IPS-18a (cell line): ENCODE data around the gene ASB1.

Source experiments
- H3K27ac ChIP-seq: one replicate; pipeline ENCODE4 v1.5.1; 2013; ENCODE audit warnings: low read length
- H3K27me3 ChIP-seq: one replicate; pipeline ENCODE4 v1.6.1; 2013; ENCODE audit warnings: mild to moderate bottlenecking, low read length; ENCODE audit not compliant: control insufficient read depth, insufficient read depth
- H3K36me3 ChIP-seq: one replicate; pipeline ENCODE4 v1.6.1; 2013; ENCODE audit warnings: low read depth, low read length; ENCODE audit not compliant: control insufficient read depth
- H3K4me1 ChIP-seq: one replicate; pipeline ENCODE4 v1.6.1; 2013; ENCODE audit warnings: low read depth, low read length; ENCODE audit not compliant: control insufficient read depth
- H3K4me3 ChIP-seq: one replicate; pipeline ENCODE4 v1.5.1; 2013; ENCODE audit warnings: low read length
- H3K9ac ChIP-seq: one replicate; pipeline ENCODE4 v1.6.1; 2013; ENCODE audit warnings: mild to moderate bottlenecking, low read length, moderate library complexity
- H3K9me3 ChIP-seq: one replicate; pipeline ENCODE4 v1.6.1; 2013; ENCODE audit warnings: low read depth, low read length; ENCODE audit not compliant: control insufficient read depth

Gene ASB1

DNA sequence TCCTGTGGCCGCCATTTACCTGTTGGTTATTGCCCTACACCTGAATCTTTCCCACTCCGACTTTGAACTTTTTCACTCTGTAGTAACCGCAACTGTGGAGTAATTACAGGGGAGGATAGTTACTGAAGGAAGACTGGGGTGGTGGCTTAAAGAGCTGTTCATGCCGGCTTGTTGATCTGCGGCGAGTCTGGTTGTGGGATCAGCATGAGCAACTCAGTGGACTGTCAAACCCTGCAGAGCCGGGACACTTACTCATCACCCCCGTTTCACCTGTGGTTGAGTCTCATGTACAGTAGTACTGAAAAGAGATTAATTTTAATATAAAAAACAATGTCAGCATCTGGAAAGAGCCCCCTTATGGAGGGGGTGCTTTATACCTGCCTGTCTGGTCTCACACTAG, 2.1 kb downstream of the ASB1 start:
- H3K27ac ChIP-seq = no peak overlapping the region
- H3K4me3 ChIP-seq = no peak overlapping the region
- H3K9me3 ChIP-seq = no peaks in the 10 kb centered on the region

DNA sequence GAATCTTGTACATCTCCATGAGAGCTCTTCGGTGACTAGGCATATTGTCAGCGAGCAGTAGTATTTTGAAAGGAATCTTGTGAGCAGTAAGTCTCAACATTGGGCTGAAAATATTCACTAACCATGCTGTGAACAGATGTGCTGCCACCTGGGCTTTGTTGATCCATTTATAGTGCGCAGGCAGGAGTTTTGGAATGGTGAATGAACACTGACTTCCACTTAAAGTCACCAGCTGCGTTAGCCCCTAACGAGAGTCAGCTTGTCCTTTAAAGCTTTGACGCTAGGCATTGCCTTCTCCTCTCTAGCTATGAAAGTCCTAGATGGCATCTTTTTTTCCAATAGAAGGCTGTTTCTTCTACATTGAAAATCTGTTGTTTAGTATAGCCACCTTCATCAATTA, 4.1 kb downstream of the ASB1 start:
- H3K9me3 ChIP-seq = no peaks in the 10 kb centered on the region
- H3K27ac ChIP-seq = no peak overlapping the region
- H3K4me3 ChIP-seq = no peak overlapping the region
- H3K27me3 ChIP-seq = no peaks in the 10 kb centered on the region
- peaks cover 25% of the 10 kb centered on the region for H3K36me3 ChIP-seq
- H3K4me1 ChIP-seq = peaks cover 9% of the 10 kb centered on the region
- H3K9ac ChIP-seq = no peak overlapping the region

More for the DNA sequence above, 2.1 kb downstream of the ASB1 start:
- Histone ChIP-seq H3K9ac (no peak overlapping the region), H3K36me3 (peaks cover 7% of the 10 kb centered on the region), H3K4me1 (peaks cover 9% of the 10 kb centered on the region), H3K27me3 (no peaks in the 10 kb centered on the region)

DNA sequence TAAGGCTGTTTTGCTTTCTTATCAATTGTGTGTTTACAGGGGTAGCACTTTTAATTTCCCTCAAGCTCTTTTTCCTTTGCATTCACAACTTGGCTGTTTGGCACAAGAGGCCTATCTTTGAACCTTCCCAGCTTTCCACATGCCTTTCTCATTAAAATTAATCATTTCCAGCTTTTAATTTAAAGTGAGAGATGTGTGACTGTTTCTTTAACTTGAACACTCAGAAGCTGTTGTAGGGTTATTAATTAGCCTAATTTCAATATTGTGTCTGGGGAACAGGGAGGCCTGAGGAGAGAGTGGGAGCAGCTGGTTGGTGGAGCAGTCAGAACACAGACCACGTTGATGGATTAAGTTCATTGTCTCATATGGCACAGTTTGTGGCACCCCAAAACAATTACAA, 4.7 kb downstream of the ASB1 start:
- peaks cover 25% of the 10 kb centered on the region for H3K36me3 ChIP-seq
- H3K9me3 ChIP-seq = no peaks in the 10 kb centered on the region
- no peaks in the 10 kb centered on the region for H3K27me3 ChIP-seq
- H3K4me3 ChIP-seq = no peak overlapping the region
- no peak overlapping the region for H3K9ac ChIP-seq
- H3K4me1 ChIP-seq = peaks cover 5% of the 10 kb centered on the region
- H3K27ac ChIP-seq = no peak overlapping the region

DNA sequence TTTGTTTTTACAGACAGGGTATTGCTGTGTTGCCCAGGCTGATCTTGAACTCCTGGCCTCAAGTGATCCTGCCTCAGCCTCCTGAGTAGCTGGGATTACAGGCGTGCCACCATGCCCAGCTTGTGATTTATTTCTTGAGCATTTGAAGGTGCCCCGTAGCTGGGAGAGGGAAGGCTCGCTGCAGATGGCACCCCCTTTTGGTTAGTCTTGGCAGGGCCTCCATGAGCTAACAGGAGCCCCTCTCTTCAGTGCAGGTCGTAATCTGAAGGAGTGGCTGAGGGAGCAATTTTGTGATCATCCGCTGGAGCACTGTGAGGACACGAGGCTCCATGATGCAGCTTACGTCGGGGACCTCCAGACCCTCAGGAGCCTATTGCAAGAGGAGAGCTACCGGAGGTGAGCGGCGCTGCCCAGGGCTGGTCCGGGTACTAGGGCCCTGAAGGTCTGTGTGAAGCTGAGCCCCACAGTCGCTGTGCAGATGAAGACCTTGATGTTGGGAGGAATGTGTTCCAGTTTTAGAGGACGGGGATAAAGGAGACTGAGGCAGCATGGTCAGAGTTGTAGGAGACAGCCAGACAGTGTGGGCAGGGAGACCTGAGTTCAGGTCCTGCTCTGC, 6.7 kb downstream of the ASB1 start:
- no peaks in the 10 kb centered on the region for H3K9me3 ChIP-seq
- H3K27me3 ChIP-seq = no peaks in the 10 kb centered on the region
- H3K4me1 ChIP-seq = no peaks in the 10 kb centered on the region
- peaks cover 30% of the 10 kb centered on the region for H3K36me3 ChIP-seq
- H3K4me3 ChIP-seq = no peak overlapping the region
- no peak overlapping the region for H3K9ac ChIP-seq
- no peak overlapping the region for H3K27ac ChIP-seq

DNA sequence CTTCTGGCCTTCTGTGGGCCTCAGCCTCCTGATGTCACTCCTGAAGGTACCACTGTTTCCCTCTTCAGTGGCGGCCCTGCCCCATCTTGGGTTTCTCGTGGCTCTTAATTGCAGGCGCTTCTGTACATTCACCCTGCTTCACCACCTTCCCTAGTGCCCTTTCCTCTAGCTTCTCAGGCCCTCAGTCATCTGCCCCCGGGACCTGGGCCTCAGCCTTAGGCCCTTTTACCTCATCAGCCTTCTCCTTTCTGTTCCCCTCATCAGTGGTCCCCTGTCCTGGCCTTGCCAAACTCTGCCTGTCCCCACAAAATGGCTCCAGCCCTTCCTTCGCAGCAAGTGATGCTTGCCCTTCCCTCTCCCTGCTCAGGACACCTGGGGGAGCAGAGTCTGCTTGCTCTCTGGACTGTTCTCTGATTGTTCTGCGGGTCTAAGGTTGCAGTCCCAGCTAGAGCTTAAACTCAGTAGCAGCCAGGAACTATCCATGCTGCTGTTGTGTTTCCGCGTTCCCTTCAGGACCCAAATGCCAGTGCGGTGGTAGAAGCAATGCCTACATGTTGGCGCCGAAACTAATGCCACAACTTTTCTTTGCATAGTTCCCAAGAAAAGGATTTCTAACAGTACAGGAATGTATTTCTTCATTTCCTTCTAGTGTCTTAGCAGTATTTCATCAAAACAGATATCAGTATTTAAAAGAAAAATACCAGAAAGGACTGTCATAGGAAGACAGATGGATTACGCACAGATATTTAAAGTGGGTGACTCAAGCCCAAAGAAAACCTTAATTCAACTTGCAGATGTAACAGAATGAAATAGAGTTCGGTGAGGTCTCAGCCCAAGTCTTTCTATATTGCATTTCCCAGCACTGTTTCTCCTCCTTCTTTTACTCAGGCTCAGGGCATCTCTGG, 7.5 kb downstream of the ASB1 start:
- H3K4me1 ChIP-seq = no peaks in the 10 kb centered on the region
- H3K36me3 ChIP-seq = peaks cover 37% of the 10 kb centered on the region
- no peak overlapping the region for H3K27ac ChIP-seq
- no peak overlapping the region for H3K4me3 ChIP-seq
- no peak overlapping the region for H3K9ac ChIP-seq
- H3K27me3 ChIP-seq = no peaks in the 10 kb centered on the region
- H3K9me3 ChIP-seq = no peaks in the 10 kb centered on the region

DNA sequence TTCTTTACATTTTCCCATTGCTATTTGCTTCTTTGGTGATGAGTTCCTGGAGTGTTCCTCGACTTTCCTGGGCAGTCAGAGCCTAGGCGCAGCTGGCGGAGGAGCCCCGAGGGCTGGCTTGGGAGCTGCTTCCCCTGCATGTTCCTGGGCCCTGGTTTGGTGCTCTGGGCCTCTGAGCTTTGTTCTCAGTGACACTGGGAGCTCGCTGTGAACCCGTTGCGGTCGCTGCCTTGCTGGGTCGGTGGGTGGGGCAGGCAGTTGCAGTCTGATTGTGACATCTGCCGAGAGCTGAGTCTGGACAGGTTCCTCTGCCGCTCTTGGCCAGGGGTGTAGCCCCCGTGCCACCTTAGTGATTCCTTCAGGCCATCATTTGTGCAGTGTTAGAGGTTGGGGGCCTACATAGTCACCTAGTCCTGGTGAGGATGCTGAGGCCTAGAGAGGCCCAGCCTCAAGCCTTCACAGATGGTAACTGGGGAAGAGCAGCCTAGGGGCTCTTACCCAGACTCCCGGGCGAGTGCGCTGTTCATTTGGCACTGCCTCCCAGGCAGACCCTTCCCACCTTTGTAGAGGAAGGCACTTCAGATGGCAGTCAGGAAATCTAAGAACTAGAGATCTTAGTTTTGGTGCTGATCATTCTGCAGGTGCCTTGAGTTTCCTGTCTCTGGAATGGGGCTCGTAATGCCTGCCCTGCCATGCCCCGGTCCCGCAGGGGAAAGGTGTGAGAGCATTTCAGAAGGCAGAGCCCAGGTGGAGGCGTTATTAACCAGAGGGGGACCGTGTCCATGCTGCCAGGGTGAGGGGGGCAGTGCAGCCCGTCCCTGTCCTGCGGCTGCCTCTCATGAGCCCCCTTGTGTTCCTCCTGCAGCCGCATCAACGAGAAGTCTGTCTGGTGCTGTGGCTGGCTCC, 8.4 kb downstream of the ASB1 start:
- H3K4me3 ChIP-seq = no peak overlapping the region
- H3K4me1 ChIP-seq = no peaks in the 10 kb centered on the region
- H3K9ac ChIP-seq = no peak overlapping the region
- H3K27ac ChIP-seq = no peak overlapping the region
- H3K9me3 ChIP-seq = no peaks in the 10 kb centered on the region
- H3K27me3 ChIP-seq = no peaks in the 10 kb centered on the region
- peaks cover 40% of the 10 kb centered on the region for H3K36me3 ChIP-seq

DNA sequence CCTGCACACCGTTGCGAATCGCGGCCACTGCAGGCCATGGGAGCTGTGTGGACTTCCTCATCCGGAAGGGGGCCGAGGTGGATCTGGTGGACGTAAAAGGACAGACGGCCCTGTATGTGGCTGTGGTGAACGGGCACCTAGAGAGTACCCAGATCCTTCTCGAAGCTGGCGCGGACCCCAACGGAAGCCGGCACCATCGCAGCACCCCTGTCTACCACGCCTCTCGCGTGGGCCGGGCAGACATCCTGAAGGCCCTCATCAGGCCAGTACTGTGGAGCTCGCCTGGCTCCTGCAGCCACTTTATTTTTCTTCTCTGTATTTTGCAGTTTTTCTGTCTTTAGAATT, 9.0 kb downstream of the ASB1 start:
- H3K9ac ChIP-seq = no peak overlapping the region
- no peak overlapping the region for H3K27ac ChIP-seq
- no peaks in the 10 kb centered on the region for H3K9me3 ChIP-seq
- peaks cover 44% of the 10 kb centered on the region for H3K36me3 ChIP-seq
- no peaks in the 10 kb centered on the region for H3K27me3 ChIP-seq
- no peak overlapping the region for H3K4me3 ChIP-seq
- no peaks in the 10 kb centered on the region for H3K4me1 ChIP-seq

DNA sequence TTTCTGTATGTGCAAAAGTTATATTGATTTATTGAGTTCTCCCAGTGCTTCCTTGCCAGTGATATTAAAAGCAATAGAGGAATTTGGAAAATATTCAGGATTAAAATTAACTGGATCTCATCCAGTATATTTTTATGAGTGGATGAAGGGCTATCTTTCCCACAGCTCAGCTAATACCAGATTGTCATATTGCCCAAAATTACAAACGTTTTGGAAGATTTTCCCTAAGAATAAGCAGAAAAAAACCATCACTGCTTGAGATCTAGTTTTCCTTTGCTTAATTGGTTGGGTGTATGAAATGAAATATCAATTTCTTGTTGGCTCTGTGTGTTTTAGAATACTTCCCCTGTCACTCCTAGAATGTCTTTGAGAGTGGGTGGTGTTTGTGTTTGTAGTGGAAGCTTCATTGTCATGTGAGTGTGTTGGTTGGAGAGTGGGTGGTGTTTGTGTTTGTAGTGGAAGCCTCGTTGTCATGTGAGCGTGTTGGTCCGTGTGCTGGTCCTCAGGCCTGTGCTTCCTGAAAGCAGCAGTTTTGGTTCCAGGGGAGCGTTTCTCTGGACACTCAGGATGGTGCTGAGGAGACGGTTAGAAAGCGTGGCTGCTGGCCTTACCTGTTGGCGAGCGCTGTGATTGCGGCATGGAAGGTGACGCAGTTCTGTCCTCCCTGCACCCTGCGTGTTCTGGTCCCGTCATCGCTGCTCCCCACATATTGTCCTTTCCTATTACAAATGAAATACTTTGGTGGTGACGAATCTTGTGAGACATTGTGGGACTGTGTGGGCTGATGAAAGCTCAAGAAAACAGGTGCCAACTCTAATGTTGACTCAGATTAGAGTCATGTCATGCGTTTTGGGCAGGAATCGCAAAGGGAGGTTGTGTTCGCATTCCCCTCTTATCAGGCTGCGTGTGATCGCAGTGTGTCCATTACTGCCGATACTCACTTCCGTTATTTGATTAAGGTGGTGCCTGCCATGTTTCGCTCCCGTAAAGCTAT, 12.4 kb downstream of the ASB1 start:
- Histone ChIP-seq H3K9ac (no peak overlapping the region), H3K27me3 (no peaks in the 10 kb centered on the region)

DNA sequence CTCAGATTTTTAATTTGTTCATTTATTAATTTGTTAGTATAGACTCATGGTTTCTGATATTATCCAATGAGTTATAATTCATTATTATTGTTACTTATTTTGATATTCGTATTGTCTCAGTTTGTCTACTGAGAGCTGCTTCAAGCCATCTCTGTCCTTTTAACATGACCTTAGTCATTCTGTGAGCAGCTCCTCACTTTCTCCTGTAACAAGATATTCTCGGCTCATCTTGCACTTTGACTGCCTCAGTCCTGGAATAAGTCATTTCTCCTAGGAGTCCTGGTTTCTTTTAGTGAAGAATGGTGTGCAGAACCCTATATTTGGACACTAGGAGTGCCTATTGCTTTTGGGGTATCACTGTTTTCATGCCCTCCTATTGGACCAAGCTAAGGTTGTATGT, 13.2 kb downstream of the ASB1 start:
- Histone ChIP-seq H3K27ac (no peak overlapping the region), H3K9me3 (no peaks in the 10 kb centered on the region), H3K9ac (no peak overlapping the region), H3K4me1 (no peaks in the 10 kb centered on the region), H3K36me3 (peaks cover 40% of the 10 kb centered on the region), H3K27me3 (no peaks in the 10 kb centered on the region), H3K4me3 (no peak overlapping the region)

More for the DNA sequence above, 12.4 kb downstream of the ASB1 start:
- no peaks in the 10 kb centered on the region for H3K4me1 ChIP-seq
- H3K9me3 ChIP-seq = no peaks in the 10 kb centered on the region
- H3K36me3 ChIP-seq = peaks cover 40% of the 10 kb centered on the region
- no peak overlapping the region for H3K4me3 ChIP-seq
- H3K27ac ChIP-seq = no peak overlapping the region

DNA sequence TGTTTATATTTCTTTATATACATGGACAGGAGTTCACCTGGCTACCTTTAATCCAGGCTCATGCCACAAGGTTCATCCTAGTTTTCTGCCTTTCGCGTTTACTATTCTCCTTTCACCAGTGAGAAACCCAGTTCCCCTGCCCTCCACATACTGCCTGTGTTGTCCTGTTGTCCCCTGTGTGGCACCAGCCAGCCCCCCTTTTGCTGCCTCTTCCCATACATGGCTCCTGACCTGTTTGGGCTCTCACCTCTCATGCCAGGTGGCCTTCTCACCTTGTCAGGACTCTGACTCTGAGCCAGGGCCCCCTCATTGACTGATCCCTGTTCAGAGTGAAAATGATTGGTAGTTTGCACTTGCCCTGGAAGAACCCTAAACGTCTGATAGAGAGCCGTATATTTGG, 13.6 kb downstream of the ASB1 start:
- Histone ChIP-seq H3K9me3 (no peaks in the 10 kb centered on the region), H3K9ac (no peak overlapping the region), H3K4me3 (no peak overlapping the region), H3K36me3 (peaks cover 41% of the 10 kb centered on the region), H3K27me3 (no peaks in the 10 kb centered on the region), H3K4me1 (no peaks in the 10 kb centered on the region), H3K27ac (no peak overlapping the region)
